ENCODE results near the gene MYCBP2.
A peak's percentile ranks its signal among the peaks of the same experiment; 100 is the strongest.

MYCBP2 gene

DNA sequence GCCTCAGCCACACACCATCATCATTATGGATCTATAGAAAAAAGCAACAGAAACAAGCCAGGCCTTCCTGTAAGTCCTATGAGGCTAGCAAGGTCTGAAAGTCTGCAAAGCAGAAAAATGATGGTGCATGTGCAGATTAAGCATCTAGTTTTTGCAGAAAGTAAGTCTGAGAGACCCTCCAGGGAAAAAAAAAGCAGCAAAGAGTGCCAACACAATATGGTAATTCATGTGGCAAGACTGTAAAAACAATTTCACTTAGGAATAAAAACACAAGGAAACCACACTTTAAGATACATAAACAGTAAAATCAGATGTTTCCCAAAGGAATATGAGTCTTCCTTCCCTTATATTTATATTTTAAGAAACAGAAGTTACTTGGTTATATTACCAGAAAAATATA, 187.6 kb downstream of the MYCBP2 start:
- in situ Hi-C loops (cut with MboI; ENCODE audit: low pct_unique_long_range_greater_than_20kb, low sequenced_read_pairs): no loop called here
- no peak for DNase-seq

DNA sequence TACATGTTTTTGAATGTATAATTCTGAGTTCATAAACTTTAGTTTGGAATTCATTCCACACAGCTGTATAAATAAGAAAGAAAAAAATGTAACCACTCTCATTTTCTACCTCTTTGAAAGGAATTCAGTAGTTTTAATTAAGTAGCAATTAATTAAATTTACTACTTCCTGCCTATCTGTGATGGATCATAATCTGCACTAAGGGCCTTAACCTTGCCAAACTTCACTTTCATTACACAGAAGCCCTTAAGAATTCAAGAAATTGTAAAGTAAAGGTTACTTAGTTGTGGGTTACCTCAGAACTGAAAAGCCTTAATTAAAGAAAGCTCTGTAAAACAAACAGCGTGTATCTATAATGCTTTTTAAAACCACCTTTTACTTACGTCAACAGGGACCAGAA, 188.1 kb downstream of the MYCBP2 start:
- in situ Hi-C loops (cut with MboI; ENCODE audit: low pct_unique_long_range_greater_than_20kb, low sequenced_read_pairs): no loop called here
- no peak for DNase-seq

DNA sequence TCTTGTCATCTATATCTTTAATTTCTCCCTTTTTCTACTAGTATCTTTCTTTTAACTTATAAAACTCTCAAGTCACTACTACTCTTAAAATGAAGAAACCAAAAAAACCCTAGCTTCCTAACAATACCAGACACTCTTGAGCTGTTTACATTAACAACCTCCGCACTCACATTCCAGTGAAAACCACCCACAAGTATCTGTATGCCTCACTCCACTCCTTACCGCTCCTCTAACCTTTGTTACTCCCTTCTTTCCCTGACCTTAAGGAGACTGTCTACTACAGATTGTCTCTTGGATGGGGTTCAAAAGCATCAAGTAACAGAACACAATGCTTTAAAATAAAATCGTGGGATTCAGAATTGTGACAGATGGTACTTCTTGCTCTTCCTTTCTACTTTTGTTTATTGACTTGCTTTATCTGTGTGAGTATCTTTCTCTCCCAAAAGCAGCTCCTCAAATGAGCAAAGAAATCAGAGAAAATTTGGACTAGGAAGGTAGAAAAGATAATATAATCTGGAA, 189.9 kb downstream of the MYCBP2 start:
- DNase-seq: no peak
- in situ Hi-C loops (cut with MboI; ENCODE audit: low pct_unique_long_range_greater_than_20kb, low sequenced_read_pairs): no loop called here

DNA sequence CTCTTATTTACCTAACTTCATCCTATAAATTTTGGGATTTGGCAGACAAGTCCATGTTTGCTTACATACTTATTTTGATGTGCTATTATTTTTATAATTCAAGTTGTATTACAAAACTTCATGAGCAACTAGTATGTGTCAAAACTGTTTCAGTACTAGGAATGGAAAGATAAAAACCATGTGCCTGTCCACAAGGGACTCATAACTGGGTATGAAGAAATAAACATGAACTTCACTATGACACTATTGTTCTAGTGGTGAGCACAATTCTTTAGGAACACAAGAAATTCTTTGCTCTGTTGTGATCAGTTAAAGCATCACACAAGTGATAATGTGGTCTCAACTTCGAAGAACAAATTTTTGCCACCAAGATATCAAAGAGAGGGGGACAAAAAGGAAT, 202.5 kb downstream of the MYCBP2 start:
- in situ Hi-C loops (cut with MboI; ENCODE audit: low pct_unique_long_range_greater_than_20kb, low sequenced_read_pairs): no loop called here
- no peak for DNase-seq

DNA sequence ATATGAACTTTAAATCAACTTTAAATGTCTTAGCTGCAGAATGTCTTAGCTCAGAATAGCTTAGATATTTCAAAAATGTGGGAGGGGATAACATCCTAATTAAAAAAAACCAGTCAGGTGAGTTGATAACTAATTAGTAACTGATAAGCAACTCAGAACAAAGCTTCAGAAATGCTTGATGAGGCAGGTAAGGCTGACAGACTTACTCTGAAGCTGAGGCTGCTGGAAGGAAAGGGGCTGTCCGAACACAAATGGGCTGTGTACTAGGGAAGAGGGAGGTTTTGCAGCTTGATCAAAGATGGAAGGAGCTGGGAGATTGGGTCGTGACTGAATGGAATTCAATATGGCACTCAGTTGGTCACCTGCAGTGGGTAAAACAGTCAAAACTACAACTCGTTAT, 208.8 kb downstream of the MYCBP2 start:
- DNase-seq: no peak
- in situ Hi-C loops (cut with MboI; ENCODE audit: low pct_unique_long_range_greater_than_20kb, low sequenced_read_pairs): no loop called here

- in situ Hi-C loops (cut with MboI; ENCODE audit: low pct_unique_long_range_greater_than_20kb, low sequenced_read_pairs): no loop called here
- DNase-seq: no peak
These were observed 212.6 kb downstream of the MYCBP2 start for GRCh38 chr13:77114271-77114670.

- in situ Hi-C loops (cut with MboI; ENCODE audit: low pct_unique_long_range_greater_than_20kb, low sequenced_read_pairs): no loop called here
- DNase-seq: no peak
These were observed 213.4 kb downstream of the MYCBP2 start for GRCh38 chr13:77113496-77113895.

GRCh38 chr13:77105051-77105450, 221.8 kb downstream of the MYCBP2 start:
- DNase-seq: no peak
- in situ Hi-C loops (cut with MboI; ENCODE audit: low pct_unique_long_range_greater_than_20kb, low sequenced_read_pairs): no loop called here

DNA sequence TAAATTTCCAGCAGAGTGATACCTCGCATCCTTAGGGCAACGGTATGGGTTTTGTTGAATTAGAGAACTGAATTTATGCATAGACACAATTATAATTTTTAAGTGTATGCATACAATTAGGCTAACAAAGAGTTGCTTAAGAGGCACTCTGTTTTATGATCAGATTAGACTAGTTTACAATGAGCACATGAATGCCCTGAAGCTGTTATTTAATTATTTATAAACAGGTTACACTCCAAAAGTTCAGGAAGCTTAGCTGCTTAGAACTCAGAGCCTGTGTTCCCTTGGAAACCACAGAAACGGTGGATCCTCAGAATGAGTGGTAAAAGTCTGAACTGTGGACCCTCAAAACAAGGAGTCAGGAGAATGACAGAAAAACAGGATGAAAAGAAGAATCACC, 227.5 kb downstream of the MYCBP2 start:
- in situ Hi-C loops (cut with MboI; ENCODE audit: low pct_unique_long_range_greater_than_20kb, low sequenced_read_pairs): no loop called here
- DNase-seq: no peak

GRCh38 chr13:77095288-77095687, 231.6 kb downstream of the MYCBP2 start:
- in situ Hi-C loops (cut with MboI; ENCODE audit: low pct_unique_long_range_greater_than_20kb, low sequenced_read_pairs): no loop called here
- no peak for DNase-seq

DNA sequence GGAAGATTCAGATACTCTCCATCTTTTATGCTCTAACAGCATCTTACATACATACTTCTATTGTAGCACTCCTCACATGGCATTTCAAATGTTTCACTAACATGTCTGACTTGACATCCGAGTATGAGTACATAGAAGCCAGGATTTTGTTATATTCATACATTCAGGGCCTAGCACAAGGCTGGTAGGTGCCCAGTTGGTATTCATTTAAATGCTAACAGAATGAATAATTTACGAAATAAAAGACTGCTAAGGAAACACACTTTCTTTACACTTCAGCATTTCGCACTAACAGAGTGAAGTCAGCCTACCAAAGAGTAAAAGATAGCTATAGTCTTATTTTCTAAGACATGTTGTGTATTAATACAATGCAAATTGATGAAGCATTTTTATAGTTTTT, 232.1 kb downstream of the MYCBP2 start:
- in situ Hi-C loops (cut with MboI; ENCODE audit: low pct_unique_long_range_greater_than_20kb, low sequenced_read_pairs): no loop called here
- DNase-seq: no peak

GRCh38 chr13:77093735-77094134, 233.2 kb downstream of the MYCBP2 start:
- in situ Hi-C loops (cut with MboI; ENCODE audit: low pct_unique_long_range_greater_than_20kb, low sequenced_read_pairs): no loop called here
- no peak for DNase-seq

- no peak for DNase-seq
- in situ Hi-C loops (cut with MboI; ENCODE audit: low pct_unique_long_range_greater_than_20kb, low sequenced_read_pairs): no loop called here
These were observed 242.1 kb downstream of the MYCBP2 start for GRCh38 chr13:77084755-77085154.

DNA sequence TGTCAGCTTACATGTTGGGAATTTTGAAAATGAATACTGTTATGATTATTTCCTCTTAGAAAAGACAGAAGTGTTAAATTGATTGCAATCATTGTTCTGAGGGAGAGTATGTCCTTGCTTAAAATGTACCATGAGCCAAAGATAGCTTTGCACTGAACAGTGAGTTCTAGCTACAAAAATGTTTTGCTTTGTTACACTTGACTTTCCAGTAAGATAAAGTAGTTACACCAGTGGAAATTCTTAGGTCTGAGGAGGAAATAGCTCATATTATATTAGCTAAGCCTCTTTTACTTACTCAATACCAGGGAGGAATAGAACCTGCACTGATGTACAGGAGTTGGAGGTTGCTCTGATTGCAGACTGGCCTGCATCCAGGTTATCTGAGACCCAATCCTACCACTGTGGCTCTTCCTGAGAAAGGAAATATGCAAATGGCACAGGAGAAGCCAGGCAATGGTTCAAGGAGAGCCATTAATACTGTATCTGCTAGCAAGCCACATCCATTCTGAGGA, 246.9 kb downstream of the MYCBP2 start:
- in situ Hi-C loops (cut with MboI; ENCODE audit: low pct_unique_long_range_greater_than_20kb, low sequenced_read_pairs): no loop called here
- no peak for DNase-seq

DNA sequence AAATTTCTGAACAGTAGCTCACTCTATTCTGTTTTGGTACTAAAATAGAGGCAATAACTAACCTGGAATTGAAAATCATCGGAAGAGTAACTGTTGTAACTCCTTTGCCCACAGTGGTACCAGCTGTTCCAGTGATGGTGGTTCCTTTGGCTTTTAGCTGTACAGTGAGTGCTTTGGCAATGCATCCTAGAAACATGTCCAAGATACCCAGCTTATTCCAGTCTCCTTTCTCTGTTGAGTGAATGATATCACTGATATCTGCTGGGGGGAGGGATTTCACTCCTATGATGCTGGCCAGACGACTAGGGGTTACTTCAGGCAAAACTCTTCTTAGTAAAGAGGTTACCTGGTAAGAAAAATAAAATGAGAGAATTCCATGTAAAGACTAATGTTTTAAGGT, 259.4 kb downstream of the MYCBP2 start:
- no peak for DNase-seq
- in situ Hi-C loops (cut with MboI; ENCODE audit: low pct_unique_long_range_greater_than_20kb, low sequenced_read_pairs): no loop called here

GRCh38 chr13:77065461-77066147, 261.3 kb downstream of the MYCBP2 start:
- peak; percentile 35 for DNase-seq
- in situ Hi-C loops (cut with MboI; ENCODE audit: low pct_unique_long_range_greater_than_20kb, low sequenced_read_pairs): no loop called here

DNA sequence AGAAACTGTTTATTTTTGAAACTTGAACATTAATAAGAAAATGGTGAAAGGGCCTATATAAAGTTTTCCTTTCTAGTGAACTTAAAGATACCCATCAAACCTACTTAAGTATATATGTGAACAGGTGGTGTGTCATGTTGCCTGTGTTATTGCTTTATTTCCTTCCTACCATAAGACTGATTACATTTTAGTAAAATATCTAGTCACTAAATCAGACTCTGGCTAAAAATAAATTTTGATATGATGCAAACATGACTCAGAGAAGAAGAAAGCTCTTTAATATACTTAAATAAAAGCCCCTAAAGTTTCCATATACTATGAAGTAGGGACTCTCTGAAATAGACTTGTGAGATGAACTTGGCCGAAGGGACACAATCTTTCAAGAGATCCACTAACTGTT, 264.8 kb downstream of the MYCBP2 start:
- in situ Hi-C loops (cut with MboI; ENCODE audit: low pct_unique_long_range_greater_than_20kb, low sequenced_read_pairs): no loop called here

DNA sequence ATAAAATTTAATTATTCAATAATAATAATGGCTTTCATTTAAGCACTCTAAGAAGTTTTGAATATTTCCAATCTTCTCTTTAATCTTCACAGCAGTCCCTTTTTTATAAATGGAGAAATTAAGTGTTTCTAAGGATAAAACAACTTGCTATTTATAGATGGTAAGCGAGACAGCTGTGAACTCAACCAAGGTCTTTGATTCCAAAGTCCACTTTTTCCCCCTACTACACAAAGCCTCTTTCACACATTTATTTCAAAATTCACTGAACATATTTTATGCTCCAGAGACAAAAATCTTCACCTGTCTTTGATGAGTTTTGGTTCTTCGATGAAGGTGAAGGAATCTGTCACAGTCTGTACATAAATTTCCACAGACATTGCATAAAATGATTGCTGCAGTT, 265.5 kb downstream of the MYCBP2 start:
- no peak for DNase-seq
- in situ Hi-C loops (cut with MboI; ENCODE audit: low pct_unique_long_range_greater_than_20kb, low sequenced_read_pairs): no loop called here

More for the DNA sequence above, 264.8 kb downstream of the MYCBP2 start:
- no peak for DNase-seq

GRCh38 chr13:77056886-77057285, 270.0 kb downstream of the MYCBP2 start:
- in situ Hi-C loops (cut with MboI; ENCODE audit: low pct_unique_long_range_greater_than_20kb, low sequenced_read_pairs): no loop called here
- DNase-seq: no peak

DNA sequence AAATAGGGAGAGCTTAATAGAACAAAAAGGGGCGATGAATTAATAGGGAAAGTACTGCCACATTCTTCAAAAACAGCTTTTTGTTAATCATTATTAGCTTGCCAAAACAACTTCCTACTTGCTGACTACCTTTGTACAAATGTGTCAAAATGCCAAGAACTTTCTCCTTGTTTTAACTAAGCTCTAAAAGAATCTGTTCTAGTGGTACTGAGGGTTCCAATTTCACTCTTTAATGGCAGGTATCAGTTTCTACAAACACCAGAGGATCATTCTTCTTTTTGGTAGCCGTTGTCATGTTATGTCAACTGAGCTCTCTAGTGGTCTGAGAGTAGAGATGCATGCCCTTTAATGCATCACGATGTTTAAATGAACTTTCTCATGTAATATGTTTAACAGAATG, 270.5 kb downstream of the MYCBP2 start:
- in situ Hi-C loops (cut with MboI; ENCODE audit: low pct_unique_long_range_greater_than_20kb, low sequenced_read_pairs): no loop called here
- no peak for DNase-seq

- in situ Hi-C loops (cut with MboI; ENCODE audit: low pct_unique_long_range_greater_than_20kb, low sequenced_read_pairs): no loop called here
- no peak for DNase-seq
These were observed 271.7 kb downstream of the MYCBP2 start for GRCh38 chr13:77055158-77055557.
